Effector memory CD4-positive, alpha-beta T cell (primary cell): ENCODE data around the gene GCN1.

ENCODE experiments used
- DNase-seq, 3 donors: peaks; one replicate each; pipeline ENCODE4 v3.0.0-alpha.2; 2020
- H3K27ac ChIP-seq: 2 replicates; pipeline ENCODE4 v1.7.0; 2013; ENCODE audit warnings: mild to moderate bottlenecking, low read length, moderate library complexity; ENCODE audit not compliant: insufficient read depth, poor library complexity, severe bottlenecking
- H3K27me3 ChIP-seq: replicated peaks from 2 replicates; pipeline ENCODE4 v1.7.0; 2013; ENCODE audit warnings: mild to moderate bottlenecking, low read length; ENCODE audit not compliant: insufficient read depth, control insufficient read depth, poor library complexity, severe bottlenecking
- H3K36me3 ChIP-seq: 2 replicates; pipeline ENCODE4 v1.7.0; 2013; ENCODE audit warnings: mild to moderate bottlenecking, low read length, moderate library complexity; ENCODE audit not compliant: control insufficient read depth, insufficient read depth
- H3K4me1 ChIP-seq: 2 replicates; pipeline ENCODE4 v1.7.0; 2013; ENCODE audit warnings: low read length, mild to moderate bottlenecking; ENCODE audit not compliant: control insufficient read depth, insufficient read depth, poor library complexity, severe bottlenecking
- H3K4me3 ChIP-seq: 2 replicates; pipeline ENCODE4 v1.7.0; 2013; ENCODE audit warnings: low read length, low read depth, mild to moderate bottlenecking; ENCODE audit not compliant: insufficient read depth, poor library complexity, severe bottlenecking
- H3K9me3 ChIP-seq: 2 replicates; pipeline ENCODE4 v1.7.0; 2013; ENCODE audit warnings: mild to moderate bottlenecking, low read length, moderate library complexity; ENCODE audit not compliant: control insufficient read depth

Gene GCN1

DNA sequence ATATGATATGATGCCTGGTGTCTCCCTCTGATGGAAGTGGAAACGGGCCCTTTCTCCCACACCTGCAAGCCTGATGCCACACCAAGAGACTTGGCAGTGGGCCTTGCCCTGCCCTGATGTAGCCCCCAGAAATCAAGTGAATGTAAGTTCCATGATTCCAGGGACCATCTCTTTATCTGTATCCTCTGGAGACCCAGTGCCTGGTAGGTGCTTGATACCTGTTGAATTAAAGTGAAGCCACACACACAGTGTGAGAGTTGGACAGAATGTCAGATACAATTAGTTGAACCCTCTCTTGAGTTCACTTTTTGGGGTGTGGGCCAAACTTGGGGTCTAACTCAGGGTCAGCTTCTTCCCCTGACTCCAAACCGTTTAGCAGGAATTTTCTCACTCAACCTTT lies 73.2 kb downstream of the GCN1 start:
- Histone ChIP-seq H3K9me3 (no peaks in the 10 kb centered on the region), H3K36me3 (no peaks in the 10 kb centered on the region), H3K4me1 (peaks cover 39% of the 10 kb centered on the region), H3K4me3 (no peak overlapping the region), H3K27ac (peak overlapping the region; percentile 15), H3K27me3 (no peaks in the 10 kb centered on the region)
- DNase-seq = no peak

DNA sequence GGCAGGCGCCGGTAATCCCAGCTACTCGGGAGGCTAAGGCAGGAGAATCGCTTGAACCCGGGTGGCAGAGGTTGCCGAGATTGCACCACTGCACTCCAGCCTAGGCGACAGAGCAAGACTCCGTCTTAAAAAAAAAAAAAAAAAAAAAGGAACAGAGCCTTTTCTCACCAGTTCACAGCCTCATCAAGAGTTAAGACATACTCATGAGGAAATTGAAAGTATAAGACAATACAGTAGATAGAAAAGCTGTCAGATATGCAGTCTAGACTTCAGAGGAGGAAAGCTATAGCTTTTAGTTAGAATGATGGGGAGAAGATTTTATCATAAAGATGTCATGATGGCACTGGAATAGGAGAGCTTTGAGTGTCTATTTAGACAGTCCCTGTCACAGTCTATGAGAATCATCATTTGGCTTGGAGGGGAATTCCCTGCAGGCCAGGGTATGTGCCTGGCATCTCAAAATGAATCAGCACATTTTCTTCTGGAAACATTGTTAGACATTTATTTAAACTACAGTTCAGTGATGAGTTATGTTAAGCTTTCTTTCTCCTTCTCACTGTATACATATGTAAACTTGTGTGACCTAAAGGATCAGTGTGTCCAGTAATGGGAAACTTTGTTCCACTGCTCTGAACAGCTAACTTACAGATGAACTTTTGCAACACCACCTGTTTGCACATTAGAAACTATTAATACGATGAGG lies 75.1 kb downstream of the GCN1 start:
- Histone ChIP-seq H3K9me3 (no peaks in the 10 kb centered on the region), H3K4me1 (peaks cover 56% of the 10 kb centered on the region), H3K36me3 (no peaks in the 10 kb centered on the region), H3K27ac (no peak overlapping the region), H3K27me3 (no peaks in the 10 kb centered on the region), H3K4me3 (no peak overlapping the region)
- no peak for DNase-seq

GRCh38 chr12:120118321-120119061 lies 76.0 kb downstream of the GCN1 start:
- H3K27ac ChIP-seq = no peak overlapping the region
- H3K4me1 ChIP-seq = peaks cover 58% of the 10 kb centered on the region
- DNase-seq = no peak
- no peaks in the 10 kb centered on the region for H3K27me3 ChIP-seq
- no peaks in the 10 kb centered on the region for H3K36me3 ChIP-seq
- no peak overlapping the region for H3K4me3 ChIP-seq
- H3K9me3 ChIP-seq = no peaks in the 10 kb centered on the region

- Histone ChIP-seq H3K36me3 (no peaks in the 10 kb centered on the region), H3K4me1 (peaks cover 58% of the 10 kb centered on the region), H3K27ac (peak overlapping the region; percentile 96), H3K4me3 (peak overlapping the region; percentile 97), H3K27me3 (no peaks in the 10 kb centered on the region), H3K9me3 (no peaks in the 10 kb centered on the region)
- no peak for DNase-seq
Measured at GRCh38 chr12:120117961-120118320, 76.6 kb downstream of the GCN1 start.

- Histone ChIP-seq H3K4me3 (peak overlapping the region; percentile 97), H3K36me3 (no peaks in the 10 kb centered on the region), H3K27me3 (no peaks in the 10 kb centered on the region), H3K27ac (peak overlapping the region; percentile 96), H3K4me1 (peaks cover 55% of the 10 kb centered on the region), H3K9me3 (no peaks in the 10 kb centered on the region)
- peak; percentile 94 to 95 (median 95) for DNase-seq
Measured at GRCh38 chr12:120116792-120117651, 77.5 kb downstream of the GCN1 start.

GRCh38 chr12:120116441-120116791 lies 78.1 kb downstream of the GCN1 start, which contains the start of gene RAB35:
RAB35 (minus strand) TSS chr12:120116753; CDS start chr12:120116650, 103 bp downstream.
- Histone ChIP-seq H3K9me3 (no peaks in the 10 kb centered on the region), H3K27ac (peak within 1 kb of the TSS; percentile 96), H3K27me3 (no peaks in the 10 kb centered on the region), H3K4me1 (peaks cover 53% of the 10 kb centered on the region), H3K4me3 (peak within 1 kb of the TSS; percentile 97), H3K36me3 (no peaks in the 10 kb centered on the region)
- no peak for DNase-seq

- Histone ChIP-seq H3K9me3 (no peaks in the 10 kb centered on the region), H3K36me3 (no peaks in the 10 kb centered on the region), H3K27me3 (no peaks in the 10 kb centered on the region), H3K4me1 (peaks cover 53% of the 10 kb centered on the region), H3K4me3 (peak overlapping the region; percentile 47), H3K27ac (peak overlapping the region; percentile 96)
- DNase-seq = peak in 1 of 3 donors; percentile 8
Measured at GRCh38 chr12:120115692-120116440, 78.6 kb downstream of the GCN1 start.

GRCh38 chr12:120115066-120115465 lies 79.4 kb downstream of the GCN1 start:
- peak overlapping the region; percentile 27 for H3K27ac ChIP-seq
- H3K9me3 ChIP-seq = no peaks in the 10 kb centered on the region
- peak overlapping the region; percentile 4 for H3K4me3 ChIP-seq
- no peak for DNase-seq
- no peaks in the 10 kb centered on the region for H3K27me3 ChIP-seq
- no peaks in the 10 kb centered on the region for H3K36me3 ChIP-seq
- H3K4me1 ChIP-seq = peaks cover 58% of the 10 kb centered on the region
